Stimulated activated CD8-positive, alpha-beta memory T cell treated with anti-CD3 and anti-CD28 coated beads, Interleukin-15, amount 100 ng/mL, for 4 hours (primary cell): Measurements from ENCODE around the gene RALGPS1.
A peak's percentile ranks its signal among the peaks of the same experiment; 100 is the strongest.

ENCODE experiments used
- DNase-seq, 2 donors: peaks; one replicate each; pipeline ENCODE4 v3.0.0-alpha.2; 2020; ENCODE audit warnings: low read depth in 2 of 2

RALGPS1 gene

DNA sequence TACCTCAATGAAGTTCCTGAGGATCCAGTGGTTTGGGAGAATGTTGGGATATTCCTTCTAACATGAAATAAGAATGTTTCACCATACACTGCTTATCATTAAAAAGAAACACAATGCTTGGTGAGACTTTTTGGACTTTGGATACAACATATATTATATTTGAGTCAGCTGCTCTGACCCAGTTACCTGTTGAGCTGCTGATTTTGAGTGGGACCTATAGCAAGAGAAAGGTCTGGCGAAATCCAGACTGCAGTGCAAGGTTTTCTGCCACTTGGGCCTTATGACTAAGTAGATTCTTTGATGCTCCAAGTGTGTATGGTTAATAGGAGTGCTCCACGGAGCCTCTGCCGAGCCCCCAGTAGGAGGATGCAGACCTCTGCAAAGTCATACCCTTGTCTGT is 10.0 kb upstream of the RALGPS1 start:
- DNase-seq = no peak

DNA sequence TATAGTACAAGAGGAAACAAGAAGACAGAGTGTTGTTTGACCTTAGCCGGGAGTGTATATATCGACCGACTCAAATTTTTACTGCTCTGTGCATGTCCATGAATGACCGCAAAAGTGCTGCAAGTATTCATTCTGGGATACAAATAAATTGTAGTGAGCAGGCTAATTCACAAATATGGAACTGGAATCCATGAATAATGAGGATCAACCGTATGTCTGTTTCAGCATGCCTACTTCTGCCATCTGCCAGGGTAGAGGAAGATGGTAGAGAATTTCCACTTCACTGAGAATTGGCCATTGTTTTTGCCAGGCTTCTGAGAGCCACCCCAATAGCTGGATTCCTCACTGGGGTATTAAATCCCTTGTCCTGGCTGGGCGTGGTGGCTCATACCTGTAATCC is 8.5 kb upstream of the RALGPS1 start:
- no peak for DNase-seq

DNA sequence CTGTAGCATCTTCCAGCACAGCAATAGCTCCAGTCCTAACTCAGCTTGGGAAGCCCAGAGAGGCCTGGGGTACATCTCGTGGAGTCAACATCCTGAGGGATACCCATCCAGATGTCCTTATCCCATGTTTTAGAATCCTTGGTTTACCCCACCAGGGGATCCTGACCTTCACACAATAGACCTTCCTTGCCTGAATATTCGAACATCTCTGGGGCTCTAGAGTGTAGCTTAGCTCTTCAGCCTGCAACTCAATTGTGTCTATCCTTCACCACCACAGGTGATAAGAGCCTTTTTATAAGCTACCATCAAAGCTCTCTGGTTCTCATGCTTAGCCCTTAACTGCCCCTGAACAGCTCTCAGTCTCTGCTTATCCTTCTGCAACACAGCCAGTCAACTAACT is 7.5 kb upstream of the RALGPS1 start:
- no peak for DNase-seq

DNA sequence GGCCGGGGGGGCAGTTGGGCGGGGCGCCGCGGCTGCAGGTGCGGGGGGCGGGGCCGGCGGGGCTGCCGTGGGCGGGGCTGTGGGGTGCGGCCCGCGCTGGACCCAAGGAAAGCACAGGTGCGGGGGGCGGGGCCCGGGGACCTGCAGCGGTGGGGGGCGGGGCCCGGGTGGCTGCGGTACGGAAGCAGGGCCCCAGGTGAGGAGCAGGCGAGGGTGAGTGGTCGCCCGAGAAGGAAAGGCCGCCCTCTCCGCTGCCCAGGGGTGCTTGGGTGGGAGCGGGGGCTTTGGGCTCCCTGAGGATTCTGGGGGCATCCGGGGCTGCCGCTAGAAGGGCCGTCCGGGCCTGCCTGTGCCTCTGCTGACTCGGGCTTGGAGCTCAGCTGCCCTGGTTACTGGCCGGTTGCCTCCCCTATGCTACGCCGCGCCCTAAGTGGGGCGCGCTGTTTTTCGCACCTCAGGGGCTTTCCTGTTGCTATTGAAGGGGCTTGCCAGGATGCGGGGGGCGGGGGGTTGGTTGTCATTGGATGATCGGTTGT is 767 bp downstream of the RALGPS1 start:
- peak in 1 of 2 donors; percentile 16 for DNase-seq

DNA sequence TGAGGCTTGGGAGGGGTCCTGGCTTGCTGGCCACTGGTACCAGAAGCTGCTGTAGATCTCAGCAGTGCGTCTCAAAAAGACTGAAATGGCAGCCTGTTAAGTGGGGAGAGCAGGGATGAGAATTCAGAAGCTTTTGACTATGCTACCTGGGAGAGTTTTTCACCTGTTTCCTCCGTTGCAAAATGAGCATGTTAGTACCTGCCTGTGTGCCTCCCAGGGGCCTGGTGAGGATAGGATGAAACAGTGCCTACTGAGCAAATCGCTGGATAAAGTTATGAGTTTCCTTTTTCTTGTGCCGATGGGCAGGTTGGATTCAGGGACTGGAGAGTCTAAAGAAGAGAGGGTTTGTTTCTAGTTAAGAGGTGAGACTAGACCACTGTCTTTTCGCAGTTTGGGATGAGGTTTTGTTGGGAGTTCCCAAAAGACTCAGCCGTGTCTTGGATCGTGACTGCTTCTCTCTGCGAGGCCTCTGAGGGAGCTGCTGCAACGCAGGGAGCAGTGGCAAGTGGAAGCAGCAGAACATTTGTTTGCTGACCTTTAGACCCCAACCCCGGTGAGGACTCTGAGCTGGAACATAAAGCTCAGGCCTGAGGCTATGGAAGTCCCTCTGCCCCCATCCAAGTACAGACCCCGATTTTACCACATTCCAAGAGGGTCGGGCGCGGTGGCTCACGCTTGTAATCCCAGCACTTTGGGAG is 1.4 kb downstream of the RALGPS1 start:
- no peak for DNase-seq

DNA sequence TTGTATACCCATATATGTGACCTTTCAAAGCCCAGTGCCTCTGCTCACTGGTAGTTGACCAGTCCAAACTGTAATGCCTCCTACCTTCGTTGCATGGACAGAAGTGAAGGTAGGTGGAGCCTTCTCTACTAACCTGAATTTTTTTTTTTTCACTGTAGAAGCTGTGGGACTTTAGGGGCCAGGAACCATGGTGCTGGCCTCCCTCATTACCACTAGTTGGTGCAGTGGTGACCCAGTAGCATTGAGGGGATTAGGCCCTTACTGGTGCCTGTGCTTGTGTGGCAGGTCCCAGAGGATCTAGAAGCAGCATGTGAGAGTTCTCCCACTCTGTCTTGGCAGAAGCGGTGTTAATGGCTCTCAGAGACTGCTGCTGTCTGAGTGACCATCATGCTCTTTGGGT is 2.3 kb downstream of the RALGPS1 start:
- no peak for DNase-seq

DNA sequence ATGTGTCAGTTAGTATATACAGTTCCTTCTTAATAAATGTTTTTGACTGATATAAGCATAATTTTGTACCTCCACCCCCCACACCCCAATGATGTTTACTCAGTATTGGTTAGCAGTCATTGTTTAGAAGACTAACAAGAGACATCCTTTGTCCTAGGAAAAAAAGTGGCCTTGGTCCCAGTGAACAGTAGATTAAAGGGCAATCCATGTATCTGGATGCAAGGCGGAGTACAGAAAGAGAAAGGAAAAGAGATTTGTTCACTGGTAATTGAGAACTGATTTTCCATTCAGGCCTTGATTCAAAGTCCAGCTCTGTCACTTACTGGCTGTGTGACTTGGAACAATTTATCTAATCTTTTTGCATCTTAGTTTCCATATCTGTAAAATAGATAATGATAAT is 4.6 kb downstream of the RALGPS1 start:
- DNase-seq = no peak

DNA sequence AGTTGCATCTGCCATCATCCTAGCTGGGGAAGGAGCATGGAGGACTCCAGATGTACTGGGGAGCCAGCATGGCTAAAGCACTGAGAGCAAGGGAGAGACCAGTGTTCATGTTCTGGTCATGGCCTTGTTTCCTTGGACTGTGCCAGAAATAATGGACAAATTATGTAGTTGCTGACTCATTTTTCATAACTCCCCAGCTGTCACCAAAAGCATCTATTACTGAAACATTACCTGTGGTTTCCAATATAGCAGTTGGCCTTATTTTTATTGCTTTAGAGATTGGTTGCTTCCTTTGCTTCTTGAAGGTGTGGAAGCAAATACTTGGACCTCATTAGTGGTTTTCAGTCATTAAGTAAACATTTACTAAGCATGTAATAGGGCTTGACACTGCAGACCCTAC is 11.3 kb downstream of the RALGPS1 start:
- no peak for DNase-seq

DNA sequence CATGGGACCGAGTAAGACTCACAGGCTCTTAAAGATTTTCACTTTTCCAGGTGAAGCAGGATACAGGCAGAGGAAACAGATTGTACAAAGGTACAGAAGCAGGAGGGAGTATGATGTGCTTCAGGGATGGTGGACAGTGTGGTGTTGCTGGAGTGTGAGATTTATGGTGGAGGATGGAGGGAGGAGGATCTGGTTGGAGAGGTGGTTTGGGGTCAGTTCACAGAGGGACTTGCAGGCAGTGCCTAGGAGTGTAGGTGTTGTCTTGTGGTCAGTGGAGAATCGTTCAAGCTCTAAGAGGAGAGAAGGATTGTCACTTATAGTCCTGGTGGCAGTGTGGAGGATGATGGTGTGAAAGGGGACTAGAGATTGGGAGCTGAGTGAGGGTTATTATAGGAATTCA is 11.8 kb downstream of the RALGPS1 start:
- DNase-seq = no peak

DNA sequence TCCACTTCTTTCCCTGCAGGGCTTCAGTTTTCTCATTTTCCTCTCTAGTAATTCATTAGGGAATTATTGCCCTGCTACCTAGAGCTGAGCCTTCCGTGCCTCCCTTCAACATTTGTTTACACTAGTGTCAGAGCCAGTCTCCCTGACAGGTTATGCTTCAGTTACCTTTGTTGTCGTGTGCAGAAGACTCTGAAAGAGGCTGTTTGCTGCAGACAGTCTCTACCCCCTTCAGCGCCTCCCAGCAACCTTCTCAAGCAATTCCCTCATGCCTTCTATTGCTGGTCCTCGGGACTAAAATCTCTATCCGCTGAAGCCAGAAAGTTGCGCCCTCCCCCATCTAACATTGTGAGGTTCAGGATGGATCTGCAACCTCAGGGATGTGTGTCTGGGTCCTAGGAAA is 12.8 kb downstream of the RALGPS1 start:
- DNase-seq = no peak

DNA sequence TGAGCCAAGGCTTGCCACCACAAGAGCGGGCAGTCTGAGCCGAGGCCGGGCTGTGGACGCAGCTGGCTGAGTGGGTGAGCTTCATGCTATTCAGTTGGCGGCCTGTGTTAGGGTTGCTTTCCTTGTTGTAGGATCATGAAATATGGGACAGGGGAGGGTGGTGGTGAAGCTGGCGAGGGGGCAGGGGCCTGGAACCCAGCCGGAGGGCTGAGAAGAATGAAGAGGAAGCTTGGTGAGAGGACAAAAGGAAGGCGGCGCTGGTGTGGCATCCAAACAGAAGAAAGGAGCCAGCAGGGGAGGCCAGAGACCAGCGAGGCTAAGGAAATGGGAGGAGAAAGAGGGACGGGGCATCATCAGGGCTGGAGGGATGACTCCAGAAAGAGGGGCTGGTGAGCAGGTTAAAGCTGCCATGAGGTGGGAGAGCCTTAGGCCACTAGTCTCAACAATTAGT is 18.3 kb downstream of the RALGPS1 start:
- no peak for DNase-seq

DNA sequence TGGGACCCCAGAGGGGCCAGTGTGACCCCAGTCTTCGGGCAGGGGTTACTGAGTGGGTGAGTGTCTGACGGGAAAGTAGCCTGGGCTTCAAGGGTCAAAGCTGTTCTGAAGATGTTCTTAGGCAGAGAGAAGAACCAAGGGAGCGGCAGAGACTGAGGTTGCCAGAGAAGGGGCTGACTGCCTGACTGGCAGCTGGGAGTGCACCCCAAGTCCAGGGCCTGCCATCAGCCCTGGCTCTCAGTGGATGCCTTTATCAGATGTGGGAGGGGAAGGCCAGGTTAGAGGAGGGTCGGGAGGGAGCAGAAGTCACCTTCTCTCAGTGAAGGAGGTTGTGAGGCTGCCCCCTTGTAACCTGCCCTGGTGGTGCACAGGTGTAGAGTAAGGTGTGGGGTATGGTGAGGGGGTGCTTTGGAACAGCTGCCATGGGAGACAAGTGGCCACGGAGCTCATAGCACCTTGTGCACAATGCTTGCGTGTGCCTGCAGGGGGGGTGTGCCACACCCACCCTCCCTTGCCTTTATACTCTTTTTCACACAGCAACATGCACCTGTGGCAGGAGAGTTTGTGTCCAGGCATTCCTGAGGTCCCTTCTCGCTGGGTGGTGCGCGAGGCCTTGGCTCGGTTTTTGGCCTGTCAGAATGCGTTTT is 18.9 kb downstream of the RALGPS1 start:
- DNase-seq = no peak

DNA sequence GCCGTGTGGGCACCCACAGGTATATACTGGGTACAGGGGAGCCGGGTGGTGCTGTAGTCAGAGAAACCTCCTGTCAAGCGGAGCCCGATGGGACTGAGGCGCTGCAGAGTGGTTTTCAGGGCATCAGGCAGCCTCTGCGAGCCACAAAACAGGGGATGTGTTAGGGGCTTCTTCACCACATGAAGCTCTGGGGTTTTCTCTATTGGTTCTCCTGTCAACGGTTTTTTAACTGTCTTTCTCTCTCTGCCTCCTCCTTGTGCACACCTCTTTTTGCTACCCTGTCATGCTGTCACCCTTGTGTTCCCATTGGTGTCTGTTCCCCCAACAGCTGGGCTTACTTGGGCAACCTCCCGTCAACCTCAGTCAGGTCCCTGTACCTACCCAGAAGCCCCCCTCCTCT is 19.9 kb downstream of the RALGPS1 start:
- no peak for DNase-seq

DNA sequence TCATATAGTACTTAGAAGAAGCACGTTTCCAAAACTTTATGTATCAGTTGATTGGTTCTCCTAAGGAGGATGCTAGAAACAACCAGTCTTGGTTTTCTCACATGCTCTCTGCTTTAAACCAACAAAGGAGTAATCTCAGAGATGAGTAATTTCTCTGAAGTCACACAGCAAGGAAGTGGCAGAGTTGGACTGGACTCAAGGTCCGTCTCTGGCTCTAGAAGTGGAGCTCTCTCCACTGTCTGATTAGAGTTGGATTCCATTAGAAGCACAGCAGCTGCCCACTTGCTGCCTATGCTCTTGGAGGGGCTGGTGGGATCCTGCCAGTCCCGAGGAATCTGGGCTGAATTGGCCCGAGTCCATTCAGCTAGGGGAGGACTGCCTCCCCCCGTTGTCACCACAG is 21.0 kb downstream of the RALGPS1 start:
- no peak for DNase-seq

DNA sequence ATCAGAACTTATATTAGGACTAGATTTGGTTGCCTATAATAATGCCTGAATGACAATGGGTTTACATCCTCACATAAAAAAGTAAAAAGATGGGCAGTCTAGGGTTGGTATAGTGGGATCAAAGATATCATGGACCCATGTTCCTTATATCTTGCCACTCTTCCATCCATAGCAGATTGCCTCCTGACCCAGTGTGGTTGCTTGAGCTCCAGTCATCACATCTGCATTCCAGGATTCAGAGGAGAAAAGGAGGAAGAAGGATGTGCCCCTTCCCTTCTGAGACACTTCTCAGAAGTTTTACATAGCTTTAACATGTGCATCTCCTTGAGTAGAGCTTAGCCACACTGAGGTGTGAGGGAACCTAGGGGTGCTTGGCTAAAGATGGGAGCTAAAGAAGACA is 22.9 kb downstream of the RALGPS1 start:
- no peak for DNase-seq

DNA sequence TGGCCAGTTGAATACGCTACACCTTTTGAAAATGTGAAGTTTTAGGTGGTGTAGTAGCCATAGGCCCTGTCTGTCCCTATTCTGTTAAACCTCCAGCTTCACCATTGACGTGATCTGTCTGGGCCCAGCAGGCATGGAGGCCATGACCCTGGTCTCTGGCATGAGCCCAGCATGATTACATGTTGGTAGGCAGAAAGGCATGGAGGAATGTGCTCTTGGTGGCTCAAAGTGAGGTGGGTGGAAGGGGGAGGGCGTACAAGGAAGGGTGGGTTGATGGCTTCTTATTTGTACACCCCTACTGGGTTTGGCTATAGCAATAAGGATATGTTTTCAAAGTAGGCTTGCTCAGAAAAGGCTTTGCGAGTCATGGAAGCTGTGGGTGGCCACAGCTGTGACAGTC is 23.7 kb downstream of the RALGPS1 start:
- DNase-seq = no peak

DNA sequence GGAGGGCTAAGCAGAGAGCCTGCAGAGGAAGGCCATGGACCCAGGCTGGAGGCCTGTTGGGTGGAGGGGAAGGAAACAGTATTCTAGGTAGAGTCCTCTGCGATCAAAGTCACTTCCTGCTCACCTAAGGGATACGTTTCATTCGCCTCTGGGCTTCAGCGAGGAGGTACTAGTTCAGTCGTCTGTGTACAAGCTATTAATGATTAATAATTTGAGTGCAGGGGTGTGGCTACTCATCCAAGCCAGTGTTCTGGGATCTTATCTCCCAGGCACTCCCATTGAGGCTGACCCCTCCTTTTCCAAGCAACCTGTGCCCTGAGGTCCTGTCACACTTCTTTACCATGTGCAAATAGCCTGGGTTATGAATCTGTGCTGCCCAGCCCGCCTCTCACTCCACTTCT is 25.2 kb downstream of the RALGPS1 start:
- DNase-seq = no peak

DNA sequence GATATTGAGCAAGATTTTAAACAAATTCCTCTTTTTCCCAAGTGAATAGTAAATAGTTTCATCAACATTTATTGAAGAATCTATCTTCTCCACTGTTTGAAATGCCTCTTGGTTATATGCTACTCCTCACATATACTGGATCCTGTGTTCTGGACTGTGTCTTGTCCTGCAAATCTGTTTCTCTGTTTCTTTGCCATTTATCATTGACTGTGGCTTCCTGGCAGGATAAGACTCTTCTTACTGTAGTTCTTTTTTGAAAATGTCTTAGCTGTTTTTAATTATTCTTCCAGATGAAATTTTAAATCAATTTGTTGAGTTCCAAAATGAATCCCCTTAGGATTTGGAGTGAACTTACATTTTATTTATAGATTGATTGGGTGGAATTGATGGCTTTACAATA is 27.8 kb downstream of the RALGPS1 start:
- no peak for DNase-seq

DNA sequence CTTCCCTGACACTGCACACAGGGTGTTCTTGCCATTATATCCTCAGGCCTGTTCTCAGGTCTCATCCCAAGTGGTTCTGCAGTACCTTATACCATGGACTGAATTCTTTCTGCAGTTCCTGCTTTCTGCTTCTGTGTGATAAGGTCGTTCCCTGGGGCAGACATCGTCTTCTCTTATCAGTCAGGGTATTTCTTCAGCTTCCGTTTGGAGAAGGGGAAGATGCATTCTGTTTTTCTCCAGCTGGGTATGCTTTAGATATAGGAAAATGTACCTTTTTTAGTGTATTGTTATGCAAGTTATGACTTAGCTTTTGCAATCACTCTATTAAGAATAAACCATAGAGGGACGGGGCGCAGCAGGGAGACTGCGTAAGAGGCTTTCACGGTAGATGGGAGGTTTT is 31.1 kb downstream of the RALGPS1 start:
- no peak for DNase-seq

DNA sequence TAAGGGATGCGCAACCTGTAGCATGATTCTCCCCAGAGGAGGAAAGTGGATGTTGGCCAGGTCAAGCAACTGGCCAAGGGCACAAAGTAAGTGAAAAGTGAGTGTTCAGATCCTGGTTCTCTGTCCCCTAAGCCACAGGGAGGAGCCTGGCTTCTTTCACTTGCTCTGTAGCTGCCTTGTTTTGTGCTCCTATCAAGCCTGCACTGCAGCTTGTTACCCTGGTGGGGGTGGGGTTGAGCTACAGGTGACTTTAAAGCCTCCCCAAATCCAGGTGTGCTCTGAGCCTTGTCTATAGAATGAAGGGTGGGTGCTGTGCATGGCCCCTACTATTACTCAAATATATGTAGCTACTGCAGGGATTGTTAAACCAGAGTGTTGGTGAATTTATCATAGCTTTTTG is 32.9 kb downstream of the RALGPS1 start:
- DNase-seq = no peak

DNA sequence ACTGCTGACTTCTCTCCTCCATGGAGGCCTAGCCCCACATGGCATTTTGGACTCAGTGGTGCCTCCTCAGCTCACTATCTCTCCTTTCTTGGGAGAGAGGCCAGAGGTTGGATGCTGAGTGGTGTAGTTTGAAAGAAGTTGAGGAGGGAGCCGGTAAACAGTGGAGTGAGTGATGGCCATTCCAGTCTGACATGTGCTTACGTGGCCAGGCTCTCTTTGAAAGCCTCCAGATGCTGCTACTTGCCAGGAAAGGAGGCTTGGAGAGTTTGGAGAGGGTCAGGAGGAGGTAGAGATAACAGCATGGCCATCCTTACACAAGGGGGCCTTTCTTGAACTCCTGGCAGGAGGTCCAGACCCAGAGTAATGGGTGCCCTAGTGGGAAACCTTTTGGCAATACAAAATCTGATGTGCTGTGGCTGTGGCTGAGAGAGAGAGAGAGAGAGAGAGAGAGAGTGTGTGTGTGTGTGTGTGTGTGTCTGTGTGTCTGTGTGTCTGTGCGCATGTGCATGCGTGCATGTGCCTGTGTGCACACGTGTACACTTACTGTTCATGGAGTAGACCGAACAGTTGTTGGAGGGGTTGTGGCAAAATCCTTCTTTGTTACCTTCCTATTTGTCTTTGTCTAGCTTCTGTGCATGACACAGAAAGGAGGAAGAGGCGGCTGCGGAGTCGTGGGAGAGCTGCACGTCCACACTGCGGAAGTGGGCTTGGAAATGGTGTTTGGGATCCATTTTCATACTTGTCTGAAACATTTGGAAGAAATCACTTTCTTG is 37.8 kb downstream of the RALGPS1 start:
- DNase-seq = no peak

DNA sequence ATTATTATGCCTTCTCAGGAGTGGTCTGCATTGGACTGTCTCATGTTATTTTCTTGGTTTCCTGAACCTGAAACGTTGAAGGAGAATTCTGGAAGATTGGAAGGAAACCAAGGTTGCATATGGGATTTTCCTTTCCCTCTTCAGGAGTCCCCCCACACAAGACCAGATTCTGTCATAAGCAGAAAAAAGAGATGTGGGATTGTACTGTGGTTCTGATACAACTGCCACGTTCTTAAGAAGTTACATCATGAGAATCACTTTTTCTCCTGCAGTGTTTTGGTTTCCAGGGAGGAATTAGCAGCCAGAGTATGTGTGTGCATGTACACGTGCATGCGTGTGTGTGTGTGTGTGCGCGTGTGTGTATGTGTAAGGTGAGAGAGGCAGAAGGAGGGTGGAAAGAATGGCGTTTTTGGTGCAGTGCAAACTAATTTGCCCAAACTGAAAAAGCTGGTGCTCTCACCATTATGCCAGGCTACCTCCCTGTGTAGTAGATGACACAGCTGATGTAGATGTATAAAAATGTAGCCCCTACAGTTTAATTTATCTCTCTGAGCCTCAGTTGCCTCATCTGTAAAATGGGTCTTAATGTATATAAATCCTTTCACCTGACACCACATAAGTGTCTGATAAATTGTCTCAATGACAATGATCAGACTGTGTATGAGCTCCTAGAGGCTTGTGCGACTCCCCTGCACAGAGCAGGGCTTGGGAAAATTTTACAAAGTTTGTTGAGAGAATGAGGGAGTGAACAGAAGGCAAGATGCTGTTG is 38.6 kb downstream of the RALGPS1 start:
- no peak for DNase-seq
